Measurements from ENCODE around the gene TEX51.
A peak's percentile ranks its signal among the peaks of the same experiment; 100 is the strongest.

Gene TEX51

GRCh38 chr2:126879348-126880298 lies 19.1 kb upstream of the TEX51 start:
- DNase-seq (ENCODE audit: low spot score): no peak

- DNase-seq (ENCODE audit: low spot score): no peak
Observed at GRCh38 chr2:126880324-126880723, 18.4 kb upstream of the TEX51 start.

- no peak for DNase-seq (ENCODE audit: low spot score)
Observed at GRCh38 chr2:126880817-126881216, 17.9 kb upstream of the TEX51 start.

GRCh38 chr2:126881591-126881990 lies 17.1 kb upstream of the TEX51 start:
- no peak for DNase-seq (ENCODE audit: low spot score)

GRCh38 chr2:126882181-126882580 lies 16.5 kb upstream of the TEX51 start:
- peak; percentile 3 for DNase-seq (ENCODE audit: low spot score)

GRCh38 chr2:126882736-126883665 lies 15.7 kb upstream of the TEX51 start:
- no peak for DNase-seq (ENCODE audit: low spot score)

- no peak for DNase-seq (ENCODE audit: low spot score)
Observed at GRCh38 chr2:126883666-126884040, 15.0 kb upstream of the TEX51 start.

GRCh38 chr2:126884861-126885750 lies 13.6 kb upstream of the TEX51 start:
- DNase-seq (ENCODE audit: low spot score): peak; percentile 1

GRCh38 chr2:126885751-126886210 lies 12.9 kb upstream of the TEX51 start:
- no peak for DNase-seq (ENCODE audit: low spot score)

- no peak for DNase-seq (ENCODE audit: low spot score)
Observed at GRCh38 chr2:126886211-126886915, 12.3 kb upstream of the TEX51 start.

- DNase-seq (ENCODE audit: low spot score): no peak
Observed at GRCh38 chr2:126886916-126887280, 11.8 kb upstream of the TEX51 start.

GRCh38 chr2:126887506-126887905 lies 11.2 kb upstream of the TEX51 start:
- no peak for DNase-seq (ENCODE audit: low spot score)

GRCh38 chr2:126888046-126888445 lies 10.6 kb upstream of the TEX51 start:
- DNase-seq (ENCODE audit: low spot score): no peak

GRCh38 chr2:126889071-126889470 lies 9.6 kb upstream of the TEX51 start:
- no peak for DNase-seq (ENCODE audit: low spot score)

- DNase-seq (ENCODE audit: low spot score): no peak
Observed at GRCh38 chr2:126889496-126890135, 9.1 kb upstream of the TEX51 start.

GRCh38 chr2:126890136-126890510 lies 8.6 kb upstream of the TEX51 start:
- no peak for DNase-seq (ENCODE audit: low spot score)

- no peak for DNase-seq (ENCODE audit: low spot score)
Observed at GRCh38 chr2:126890551-126891450, 7.9 kb upstream of the TEX51 start.

GRCh38 chr2:126891681-126892500 lies 6.8 kb upstream of the TEX51 start:
- no peak for DNase-seq (ENCODE audit: low spot score)

- DNase-seq (ENCODE audit: low spot score): no peak
Observed at GRCh38 chr2:126893153-126893552, 5.5 kb upstream of the TEX51 start.

All from RKO (cell line).